Measurements from ENCODE around the gene ADAMTS1. TPM values are rescaled to one million over a fixed set of nuclear protein-coding genes. Genes with fewer than 3 reads are reported as not detected.

The ADAMTS1 gene
- total RNA-seq, 2 donors from 2014 or later, result 24.4 to 35.2 TPM

DNA sequence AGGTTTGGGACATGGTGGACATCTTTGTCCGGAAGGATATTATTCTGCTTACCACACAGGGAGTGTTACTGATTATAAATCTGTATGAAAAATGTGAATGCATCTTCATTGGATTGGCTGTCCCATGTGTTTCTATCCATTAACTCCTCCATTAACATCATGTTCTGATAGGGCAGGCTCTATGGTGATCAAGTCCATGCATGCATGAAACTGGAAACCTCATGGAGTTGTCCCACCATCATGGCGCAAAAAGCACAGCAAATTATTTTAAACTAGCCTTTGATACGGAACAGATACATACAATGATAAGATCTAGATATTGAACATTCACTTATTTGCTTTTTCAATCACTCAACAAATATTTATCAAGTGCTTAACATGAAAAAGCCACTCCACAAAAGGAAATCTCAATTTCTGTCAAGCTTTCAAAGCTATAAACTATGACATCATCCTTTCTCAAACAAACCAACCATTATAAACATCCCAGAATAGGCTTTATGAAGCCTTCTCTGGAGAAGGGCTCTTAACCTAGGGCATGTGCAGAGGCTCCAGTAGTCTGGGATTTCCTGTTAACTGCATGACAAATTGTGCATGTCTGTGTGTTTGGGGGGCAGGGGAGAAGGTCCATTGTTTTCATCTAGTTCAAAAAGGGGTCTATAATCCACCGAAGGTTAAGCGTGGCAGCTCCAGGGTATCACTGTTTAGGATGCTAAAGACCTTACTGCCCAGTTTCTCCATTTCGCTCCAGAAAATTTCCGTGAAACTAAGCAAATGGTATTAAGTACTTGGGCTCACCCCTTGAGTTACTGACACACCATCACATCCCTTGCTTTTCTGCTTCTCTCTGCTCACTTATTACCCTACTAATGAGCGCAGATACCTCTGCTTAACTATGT is 46.1 kb downstream of the ADAMTS1 start:
- no peaks in the 10 kb centered on the region for H3K36me3 Mint-ChIP-seq

DNA sequence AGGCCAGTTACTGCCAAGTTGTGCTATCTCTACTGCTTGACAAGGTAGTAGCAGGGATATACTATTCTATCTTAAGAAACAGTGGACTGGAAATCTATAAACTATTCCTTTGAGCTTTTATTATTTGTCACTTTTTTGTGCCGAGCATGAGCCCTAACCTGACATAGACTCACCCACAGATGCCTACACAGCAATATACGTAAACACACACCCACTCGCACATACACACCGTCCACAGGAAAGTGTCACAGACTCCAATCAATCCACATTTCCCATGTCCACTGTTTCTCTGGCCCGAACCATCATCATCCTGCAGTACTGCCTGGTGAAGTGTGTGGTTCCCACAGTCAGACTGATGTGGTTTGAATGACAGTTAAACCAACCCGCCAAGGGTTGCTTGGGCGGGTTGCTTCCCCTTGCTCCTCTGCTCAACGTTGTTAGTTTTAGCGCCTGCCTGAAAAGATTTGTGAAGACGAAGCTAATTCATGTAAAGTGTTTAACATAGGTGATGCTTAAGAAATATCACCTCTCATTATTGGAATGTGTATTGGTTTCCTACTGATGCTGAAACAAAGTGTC is 47.2 kb downstream of the ADAMTS1 start:
- Mint-ChIP-seq H3K9me3 (no peaks in the 10 kb centered on the region), H3K27ac (no peak overlapping the region), H3K4me1 (ENCODE audit: low read depth in 2 of 2) (peaks cover 0 to 4% of the 10 kb centered on the region in 2 donors), H3K4me3 (no peak overlapping the region), H3K27me3 (peaks cover 0 to 7% of the 10 kb centered on the region in 2 donors), H3K36me3 (no peaks in the 10 kb centered on the region)
- DNase-seq (ENCODE audit: low spot score) (no peak), ATAC-seq (no peak)

More for the DNA sequence above, 46.1 kb downstream of the ADAMTS1 start:
- H3K9me3 Mint-ChIP-seq, result no peaks in the 10 kb centered on the region
- ATAC-seq, result no peak
- H3K27ac Mint-ChIP-seq, result no peak overlapping the region
- DNase-seq (ENCODE audit: low spot score), result no peak
- H3K4me1 Mint-ChIP-seq (ENCODE audit: low read depth in 2 of 2), result peaks cover 0 to 7% of the 10 kb centered on the region in 2 donors
- no peak overlapping the region for H3K4me3 Mint-ChIP-seq
- peaks cover 0 to 5% of the 10 kb centered on the region in 2 donors for H3K27me3 Mint-ChIP-seq

DNA sequence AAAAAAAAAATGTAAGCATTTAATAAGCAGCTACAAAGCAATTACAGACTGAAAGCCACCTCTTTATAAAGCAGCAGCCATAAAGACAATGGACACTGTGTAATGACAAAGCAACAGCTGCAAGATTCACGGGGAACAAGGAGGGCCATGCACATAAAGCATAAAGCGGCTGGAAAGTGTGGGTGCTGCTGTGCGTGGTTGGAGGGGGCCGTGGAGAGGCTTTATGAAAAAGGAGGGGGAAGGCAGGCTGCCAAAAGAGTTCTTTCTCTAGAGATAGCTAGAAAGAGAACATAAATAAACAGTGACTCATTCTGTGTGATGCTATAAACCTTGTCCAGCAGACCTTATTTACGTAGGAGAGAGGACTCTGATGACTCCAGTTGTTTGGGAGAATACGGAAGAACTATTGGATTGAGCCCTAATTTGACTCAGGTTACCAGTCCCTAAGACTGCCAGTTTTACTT is 49.3 kb downstream of the ADAMTS1 start:
- H3K27me3 Mint-ChIP-seq, result peaks cover 0 to 8% of the 10 kb centered on the region in 2 donors
- H3K9me3 Mint-ChIP-seq, result no peaks in the 10 kb centered on the region
- peaks cover 0 to 4% of the 10 kb centered on the region in 2 donors for H3K4me1 Mint-ChIP-seq (ENCODE audit: low read depth in 2 of 2)
- DNase-seq (ENCODE audit: low spot score) (no peak), ATAC-seq (no peak)
- no peaks in the 10 kb centered on the region for H3K36me3 Mint-ChIP-seq
- H3K4me3 Mint-ChIP-seq, result no peak overlapping the region
- no peak overlapping the region for H3K27ac Mint-ChIP-seq

- H3K27ac Mint-ChIP-seq, result no peak overlapping the region
- ATAC-seq, result no peak
- H3K27me3 Mint-ChIP-seq, result peaks cover 0 to 8% of the 10 kb centered on the region in 2 donors
Measured at GRCh38 chr21:26795412-26795805, 49.8 kb downstream of the ADAMTS1 start.

GRCh38 chr21:26794597-26795411 is 50.4 kb downstream of the ADAMTS1 start:
- DNase-seq (ENCODE audit: low spot score), result no peak
- H3K4me1 Mint-ChIP-seq (ENCODE audit: low read depth in 2 of 2), result peaks cover 0 to 4% of the 10 kb centered on the region in 2 donors
- H3K4me3 Mint-ChIP-seq, result no peak overlapping the region
- H3K9me3 Mint-ChIP-seq, result no peaks in the 10 kb centered on the region
- ATAC-seq, result no peak
- H3K36me3 Mint-ChIP-seq, result no peaks in the 10 kb centered on the region
- H3K27me3 Mint-ChIP-seq, result peaks cover 0 to 6% of the 10 kb centered on the region in 2 donors
- no peak overlapping the region for H3K27ac Mint-ChIP-seq

More at GRCh38 chr21:26795412-26795805, 49.8 kb downstream of the ADAMTS1 start:
- no peaks in the 10 kb centered on the region for H3K36me3 Mint-ChIP-seq
- peaks cover 0 to 4% of the 10 kb centered on the region in 2 donors for H3K4me1 Mint-ChIP-seq (ENCODE audit: low read depth in 2 of 2)
- no peak for DNase-seq (ENCODE audit: low spot score)
- H3K9me3 Mint-ChIP-seq, result no peaks in the 10 kb centered on the region
- no peak overlapping the region for H3K4me3 Mint-ChIP-seq

DNA sequence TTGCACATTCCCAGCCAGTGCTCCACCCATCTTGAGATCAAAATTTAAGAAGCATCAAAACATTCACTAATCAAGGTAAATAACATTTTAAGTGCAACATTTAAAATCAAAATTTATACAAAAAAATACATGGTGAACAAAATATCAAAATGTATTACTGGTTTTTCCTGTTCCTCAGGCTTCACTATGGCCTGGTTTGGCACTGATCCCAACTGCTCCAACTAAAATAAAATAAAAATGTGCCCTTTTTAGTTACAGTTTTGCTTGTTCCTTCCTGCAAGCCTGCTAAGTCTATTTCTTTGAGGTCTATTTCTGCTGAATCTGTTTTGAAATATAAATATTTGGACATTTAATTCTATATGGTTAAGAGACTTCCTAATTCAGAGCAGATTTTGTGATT is 54.9 kb downstream of the ADAMTS1 start:
- H3K9me3 Mint-ChIP-seq, result no peaks in the 10 kb centered on the region
- no peak for DNase-seq (ENCODE audit: low spot score)
- no peak overlapping the region for H3K4me3 Mint-ChIP-seq
- peaks cover 0 to 5% of the 10 kb centered on the region in 2 donors for H3K27me3 Mint-ChIP-seq
- no peak overlapping the region for H3K27ac Mint-ChIP-seq
- no peak for ATAC-seq
- no peaks in the 10 kb centered on the region for H3K4me1 Mint-ChIP-seq (ENCODE audit: low read depth in 2 of 2)
- no peaks in the 10 kb centered on the region for H3K36me3 Mint-ChIP-seq

DNA sequence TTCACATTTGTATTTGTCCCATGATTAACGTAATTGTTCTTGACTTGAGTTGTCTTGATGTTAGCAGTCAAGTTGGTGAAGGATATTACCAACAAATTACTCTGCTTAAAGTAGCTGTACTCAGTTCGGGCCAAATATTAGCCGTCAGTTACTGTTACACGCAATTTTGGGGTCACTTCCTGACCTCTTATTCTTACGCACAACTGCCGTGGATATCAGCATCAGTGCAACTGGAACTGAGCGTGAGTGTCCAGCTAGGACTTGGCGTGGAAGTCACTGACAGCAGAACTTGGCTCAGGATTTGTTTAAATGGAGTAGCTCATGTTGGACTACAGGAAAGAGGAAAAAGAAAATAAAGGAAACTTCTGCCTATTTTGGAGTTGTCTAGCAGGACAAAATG is 56.4 kb downstream of the ADAMTS1 start:
- peaks cover 0 to 8% of the 10 kb centered on the region in 2 donors for H3K27me3 Mint-ChIP-seq
- ATAC-seq, result no peak
- no peak overlapping the region for H3K4me3 Mint-ChIP-seq
- H3K27ac Mint-ChIP-seq, result no peak overlapping the region
- DNase-seq (ENCODE audit: low spot score), result no peak
- H3K9me3 Mint-ChIP-seq, result no peaks in the 10 kb centered on the region
- no peaks in the 10 kb centered on the region for H3K4me1 Mint-ChIP-seq (ENCODE audit: low read depth in 2 of 2)
- H3K36me3 Mint-ChIP-seq, result no peaks in the 10 kb centered on the region

Other genes with a start within 250 kb of the ADAMTS1 start
- not detected for gene ADAMTS5, start 121.7 kb upstream of the ADAMTS1 start, total RNA-seq

All from natural killer cell treated with Interleukin-12 subunit alpha and Interleukin-12 subunit beta and Interleukin-15 and Interleukin-18, amount 100 ng/mL, for 72 hours (primary cell).